NB4 (cell line): ENCODE data around the gene PLA2G2D.

Source experiments
- CTCF ChIP-seq: IDR thresholded peaks from one replicate; pipeline ENCODE4 v1.5.1; 2012; ENCODE audit warnings: low read depth, low read length
- MAX ChIP-seq: IDR thresholded peaks from 2 replicates; pipeline ENCODE4 v1.6.1; 2011; ENCODE audit warnings: low read depth, low read length
- POLR2A ChIP-seq: IDR thresholded peaks from 2 replicates; pipeline ENCODE4 v1.6.1; 2011; ENCODE audit warnings: mild to moderate bottlenecking; ENCODE audit not compliant: insufficient read length; ENCODE audit errors: extremely low read depth

GRCh38 chr1:20093940-20094391 lies 25.4 kb downstream of the PLA2G2D start:
- TF ChIP-seq CTCF (no peak), POLR2A (no peak), MAX (no peak)
